ENCODE results near the gene ABCD3. TPM values are rescaled to one million over a fixed set of nuclear protein-coding genes. Genes with fewer than 3 reads are reported as not detected.

ABCD3 gene
- total RNA-seq, 1 donor from 2014 or later: 35.0 TPM

DNA sequence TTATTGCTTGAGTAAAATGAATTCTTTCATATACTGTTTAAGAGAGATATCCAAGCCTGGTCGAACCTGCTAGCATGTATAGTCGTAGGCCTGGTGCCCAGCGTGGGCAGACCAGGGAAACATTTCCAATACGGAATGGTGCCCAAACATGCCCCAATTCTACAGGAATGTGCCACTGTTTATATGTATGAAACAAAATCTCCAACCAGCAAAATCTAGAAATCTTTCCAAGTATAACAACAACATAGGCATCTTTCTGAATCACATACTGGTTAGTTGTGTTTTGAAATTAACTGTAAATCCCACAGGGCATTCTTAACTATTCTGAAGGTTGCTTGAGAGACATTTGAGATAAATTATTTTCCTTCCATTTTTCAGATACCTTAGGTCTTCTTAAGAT is 17.0 kb upstream of the ABCD3 start:
- Mint-ChIP-seq H3K36me3 (ENCODE audit: low read depth) (no peaks in the 10 kb centered on the region), H3K4me3 (no peak overlapping the region), H3K27me3 (ENCODE audit: low read depth) (no peaks in the 10 kb centered on the region), H3K27ac (ENCODE audit: unreplicated experiment) (no peak overlapping the region), H3K9me3 (peaks cover 2% of the 10 kb centered on the region), H3K4me1 (peaks cover 2% of the 10 kb centered on the region)
- TF ChIP-seq, protein P1, sequence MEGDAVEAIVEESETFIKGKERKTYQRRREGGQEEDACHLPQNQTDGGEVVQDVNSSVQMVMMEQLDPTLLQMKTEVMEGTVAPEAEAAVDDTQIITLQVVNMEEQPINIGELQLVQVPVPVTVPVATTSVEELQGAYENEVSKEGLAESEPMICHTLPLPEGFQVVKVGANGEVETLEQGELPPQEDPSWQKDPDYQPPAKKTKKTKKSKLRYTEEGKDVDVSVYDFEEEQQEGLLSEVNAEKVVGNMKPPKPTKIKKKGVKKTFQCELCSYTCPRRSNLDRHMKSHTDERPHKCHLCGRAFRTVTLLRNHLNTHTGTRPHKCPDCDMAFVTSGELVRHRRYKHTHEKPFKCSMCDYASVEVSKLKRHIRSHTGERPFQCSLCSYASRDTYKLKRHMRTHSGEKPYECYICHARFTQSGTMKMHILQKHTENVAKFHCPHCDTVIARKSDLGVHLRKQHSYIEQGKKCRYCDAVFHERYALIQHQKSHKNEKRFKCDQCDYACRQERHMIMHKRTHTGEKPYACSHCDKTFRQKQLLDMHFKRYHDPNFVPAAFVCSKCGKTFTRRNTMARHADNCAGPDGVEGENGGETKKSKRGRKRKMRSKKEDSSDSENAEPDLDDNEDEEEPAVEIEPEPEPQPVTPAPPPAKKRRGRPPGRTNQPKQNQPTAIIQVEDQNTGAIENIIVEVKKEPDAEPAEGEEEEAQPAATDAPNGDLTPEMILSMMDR (conservative IDR thresholded peaks at IDR 0.05): no peak
- no peak for DNase-seq (ENCODE audit: low read depth, low spot score)

DNA sequence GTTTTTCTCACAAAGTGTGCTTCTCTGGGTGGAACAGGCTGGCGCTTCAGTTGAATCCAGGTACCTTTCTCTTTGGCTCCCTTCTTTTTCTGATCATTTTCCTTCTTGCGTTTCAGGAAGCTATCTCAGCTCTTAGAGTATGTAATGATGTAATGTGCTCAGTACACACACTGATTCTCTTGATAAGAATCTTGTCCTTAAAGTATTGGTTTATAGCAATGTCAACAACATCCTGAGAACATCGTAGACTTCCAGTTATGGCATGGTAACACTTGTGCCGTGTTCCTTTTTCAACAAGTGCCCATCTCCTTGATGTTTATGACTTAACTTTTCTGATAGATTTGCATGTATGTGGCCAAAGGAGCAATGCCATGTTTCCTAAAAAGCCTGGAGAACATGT is 11.7 kb upstream of the ABCD3 start:
- Mint-ChIP-seq H3K4me1 (no peaks in the 10 kb centered on the region), H3K4me3 (no peak overlapping the region), H3K27ac (ENCODE audit: unreplicated experiment) (no peak overlapping the region), H3K27me3 (ENCODE audit: low read depth) (peaks cover 6% of the 10 kb centered on the region), H3K36me3 (ENCODE audit: low read depth) (no peaks in the 10 kb centered on the region), H3K9me3 (peaks cover 2% of the 10 kb centered on the region)
- TF ChIP-seq, protein P1 (conservative IDR thresholded peaks at IDR 0.05): no peak
- no peak for DNase-seq (ENCODE audit: low read depth, low spot score)

DNA sequence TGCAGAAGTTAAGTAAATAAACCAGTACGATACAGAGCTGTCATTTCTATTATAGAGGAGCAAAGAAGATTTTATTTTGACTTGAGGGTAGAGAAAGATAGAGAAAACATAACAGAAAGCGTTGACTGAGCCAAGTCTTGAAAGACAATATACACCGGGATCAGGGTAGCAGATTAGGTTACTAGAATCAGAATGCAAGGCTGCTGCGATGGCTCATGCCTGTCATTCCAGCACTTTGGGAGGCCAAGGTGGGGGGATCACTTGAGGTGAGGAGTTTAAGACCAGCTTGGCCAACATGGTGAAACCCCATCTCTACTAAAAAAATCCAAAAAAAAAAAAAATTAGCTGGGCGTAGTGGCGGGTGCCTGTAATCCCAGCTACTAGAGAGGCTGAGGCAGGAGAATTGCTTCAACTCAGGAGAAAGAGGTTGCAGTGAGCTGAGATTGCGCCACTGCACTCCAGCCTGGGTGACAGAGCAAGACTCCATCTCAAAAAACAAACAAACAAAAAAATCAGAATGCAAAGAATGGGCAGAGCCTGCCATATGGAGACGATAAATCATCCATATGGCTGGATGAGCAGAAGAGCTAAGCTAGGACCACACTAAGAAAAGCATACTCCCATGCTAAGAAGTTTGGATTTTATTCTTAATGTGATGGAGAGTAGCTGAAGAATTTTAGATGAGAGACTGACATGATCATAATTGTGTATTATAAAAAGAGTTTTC is 9.9 kb upstream of the ABCD3 start:
- H3K4me1 Mint-ChIP-seq: no peaks in the 10 kb centered on the region
- no peak overlapping the region for H3K4me3 Mint-ChIP-seq
- H3K9me3 Mint-ChIP-seq: no peaks in the 10 kb centered on the region
- TF ChIP-seq, protein P1 (conservative IDR thresholded peaks at IDR 0.05): no peak
- no peaks in the 10 kb centered on the region for H3K36me3 Mint-ChIP-seq (ENCODE audit: low read depth)
- no peak overlapping the region for H3K27ac Mint-ChIP-seq (ENCODE audit: unreplicated experiment)
- H3K27me3 Mint-ChIP-seq (ENCODE audit: low read depth): peaks cover 10% of the 10 kb centered on the region
- no peak for DNase-seq (ENCODE audit: low read depth, low spot score)

DNA sequence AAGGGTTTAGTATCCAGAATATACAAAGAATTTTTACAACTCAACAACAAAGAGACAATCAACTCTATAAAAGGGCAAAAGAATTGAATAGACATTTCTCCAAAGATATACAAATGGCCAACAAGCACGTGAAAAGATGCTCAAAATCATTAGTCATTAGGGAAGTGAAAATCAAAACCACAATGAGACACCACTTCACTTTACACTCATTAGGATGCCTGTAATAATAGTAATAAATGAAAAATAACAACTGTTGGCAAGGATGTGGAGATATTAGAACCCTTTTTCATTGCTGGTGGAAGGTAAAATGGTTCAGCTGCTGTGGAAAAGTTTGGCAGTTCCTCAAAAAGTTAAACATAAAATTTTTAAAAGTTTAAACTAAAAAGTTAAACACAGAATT is 7.0 kb upstream of the ABCD3 start:
- H3K36me3 Mint-ChIP-seq (ENCODE audit: low read depth): no peaks in the 10 kb centered on the region
- H3K9me3 Mint-ChIP-seq: no peaks in the 10 kb centered on the region
- H3K27ac Mint-ChIP-seq (ENCODE audit: unreplicated experiment): no peak overlapping the region
- peaks cover 15% of the 10 kb centered on the region for H3K27me3 Mint-ChIP-seq (ENCODE audit: low read depth)
- DNase-seq (ENCODE audit: low read depth, low spot score): no peak
- no peaks in the 10 kb centered on the region for H3K4me1 Mint-ChIP-seq
- no peak overlapping the region for H3K4me3 Mint-ChIP-seq
- TF ChIP-seq, protein P1 (conservative IDR thresholded peaks at IDR 0.05): no peak

DNA sequence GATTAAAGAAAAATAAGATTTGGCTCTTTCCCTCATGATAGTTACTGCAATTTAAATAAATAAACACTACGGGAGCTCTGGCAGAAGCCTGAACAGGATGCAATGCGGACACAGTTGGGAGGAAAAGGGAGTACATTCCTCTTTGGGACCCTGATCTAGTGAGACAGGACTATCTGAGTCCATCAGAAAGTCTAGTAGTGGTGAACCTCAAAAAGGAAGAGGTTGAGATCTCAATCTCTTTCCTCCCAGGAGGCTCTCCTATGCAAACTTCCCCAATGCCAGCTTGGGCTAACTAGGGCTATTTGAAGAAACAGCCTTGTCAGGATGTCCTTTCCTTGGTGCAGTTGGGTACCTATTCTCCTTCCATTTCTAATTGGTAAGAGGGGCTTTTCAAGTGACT is 4.9 kb upstream of the ABCD3 start:
- no peaks in the 10 kb centered on the region for H3K36me3 Mint-ChIP-seq (ENCODE audit: low read depth)
- peaks cover 15% of the 10 kb centered on the region for H3K27me3 Mint-ChIP-seq (ENCODE audit: low read depth)
- TF ChIP-seq, protein P1 (conservative IDR thresholded peaks at IDR 0.05): no peak
- no peaks in the 10 kb centered on the region for H3K9me3 Mint-ChIP-seq
- H3K27ac Mint-ChIP-seq (ENCODE audit: unreplicated experiment): no peak overlapping the region
- no peak for DNase-seq (ENCODE audit: low read depth, low spot score)
- H3K4me1 Mint-ChIP-seq: no peaks in the 10 kb centered on the region
- H3K4me3 Mint-ChIP-seq: no peak overlapping the region
